Measurements from ENCODE around the gene GRB10. TPM values are rescaled to one million over a fixed set of nuclear protein-coding genes. Genes with fewer than 3 reads are reported as not detected.
A peak's percentile ranks its signal among the peaks of the same experiment; 100 is the strongest.

Gene GRB10
- total RNA-seq, 3 donors from 2014 or later = 56.8 to 71.1 (median 61.2) TPM

- Histone ChIP-seq H3K4me1 (no peaks in the 10 kb centered on the region), H3K4me3 (no peak overlapping the region), H3K9me3 (no peaks in the 10 kb centered on the region), H3K36me3 (no peaks in the 10 kb centered on the region), H3K27me3 (no peaks in the 10 kb centered on the region), H3K27ac (no peak overlapping the region)
- intact Hi-C loops (cut with DNase I; ENCODE audit: low total_unique reads) = no loop called here
- DNase-seq (ENCODE audit: low spot score in 2 of 2) = no peak
- no peak for TF ChIP-seq POLR2A (IDR thresholded peaks at IDR 0.05)
These were observed 50.8 kb downstream of the GRB10 start for GRCh38 chr7:50731703-50732582.

GRCh38 chr7:50730446-50731400, 52.0 kb downstream of the GRB10 start:
- no peaks in the 10 kb centered on the region for H3K4me1 ChIP-seq
- H3K36me3 ChIP-seq = no peaks in the 10 kb centered on the region
- intact Hi-C loops (cut with DNase I; ENCODE audit: low total_unique reads) = no loop called here
- no peaks in the 10 kb centered on the region for H3K27me3 ChIP-seq
- peak overlapping the region in 1 of 2 donors; percentile 64 for H3K27ac ChIP-seq
- no peak for DNase-seq (ENCODE audit: low spot score in 2 of 2)
- H3K4me3 ChIP-seq = no peak overlapping the region
- TF ChIP-seq POLR2AphosphoS5 (IDR thresholded peaks at IDR 0.05) = no peak
- no peak for TF ChIP-seq POLR2A (IDR thresholded peaks at IDR 0.05)
- TF ChIP-seq CTCF (IDR thresholded peaks at IDR 0.05) = no peak
- no peaks in the 10 kb centered on the region for H3K9me3 ChIP-seq

GRCh38 chr7:50729962-50730361, 52.7 kb downstream of the GRB10 start:
- DNase-seq (ENCODE audit: low spot score in 2 of 2) = no peak
- peak overlapping the region in 1 of 2 donors; percentile 17 for H3K27ac ChIP-seq
- no peaks in the 10 kb centered on the region for H3K36me3 ChIP-seq
- no peak for TF ChIP-seq POLR2AphosphoS5 (IDR thresholded peaks at IDR 0.05)
- TF ChIP-seq POLR2A (IDR thresholded peaks at IDR 0.05) = no peak
- TF ChIP-seq CTCF (IDR thresholded peaks at IDR 0.05) = no peak
- intact Hi-C loops (cut with DNase I; ENCODE audit: low total_unique reads) = no loop called here
- no peaks in the 10 kb centered on the region for H3K4me1 ChIP-seq
- no peak overlapping the region for H3K4me3 ChIP-seq
- no peaks in the 10 kb centered on the region for H3K9me3 ChIP-seq
- H3K27me3 ChIP-seq = no peaks in the 10 kb centered on the region

- TF ChIP-seq CTCF (IDR thresholded peaks at IDR 0.05) (no peak), POLR2AphosphoS5 (IDR thresholded peaks at IDR 0.05) (no peak), POLR2A (IDR thresholded peaks at IDR 0.05) (no peak)
- Histone ChIP-seq H3K4me1 (no peaks in the 10 kb centered on the region), H3K27ac (no peak overlapping the region), H3K36me3 (no peaks in the 10 kb centered on the region), H3K9me3 (no peaks in the 10 kb centered on the region), H3K27me3 (no peaks in the 10 kb centered on the region), H3K4me3 (no peak overlapping the region)
- no peak for DNase-seq (ENCODE audit: low spot score in 2 of 2)
- intact Hi-C loops (cut with DNase I; ENCODE audit: low total_unique reads) = no loop called here
These were observed 54.5 kb downstream of the GRB10 start for GRCh38 chr7:50728184-50728583.

GRCh38 chr7:50727711-50728110, 55.0 kb downstream of the GRB10 start:
- DNase-seq (ENCODE audit: low spot score in 2 of 2) = no peak
- Histone ChIP-seq H3K4me3 (no peak overlapping the region), H3K27me3 (no peaks in the 10 kb centered on the region), H3K9me3 (no peaks in the 10 kb centered on the region), H3K36me3 (no peaks in the 10 kb centered on the region), H3K27ac (no peak overlapping the region), H3K4me1 (no peaks in the 10 kb centered on the region)
- intact Hi-C loops (cut with DNase I; ENCODE audit: low total_unique reads) = no loop called here
- TF ChIP-seq POLR2AphosphoS5 (IDR thresholded peaks at IDR 0.05) (no peak), POLR2A (IDR thresholded peaks at IDR 0.05) (no peak), CTCF (IDR thresholded peaks at IDR 0.05) (no peak)

Data from breast epithelium (tissue), 4 donors.